GM20000 (cell line): Measurements from ENCODE around the gene HSBP1L1.

ENCODE experiments used
- DNase-seq: peaks from one replicate; pipeline ENCODE4 v3.0.0; 2012; ENCODE audit warnings: low spot score
- CTCF ChIP-seq: IDR thresholded peaks from 2 replicates; pipeline ENCODE4 v1.5.1; 2012; ENCODE audit warnings: mild to moderate bottlenecking, control low read depth; ENCODE audit errors: extremely low read depth, missing control alignments

HSBP1L1 gene

GRCh38 chr18:79942211-79942610 lies 22.2 kb upstream of the HSBP1L1 start:
- no peak for TF ChIP-seq CTCF
- no peak for DNase-seq

GRCh38 chr18:79942786-79943607 lies 21.4 kb upstream of the HSBP1L1 start:
- TF ChIP-seq CTCF = no peak
- no peak for DNase-seq

- DNase-seq = no peak
- TF ChIP-seq CTCF = no peak
These were observed 20.8 kb upstream of the HSBP1L1 start for GRCh38 chr18:79943608-79944125.

- peak; percentile 44 for DNase-seq
- no peak for TF ChIP-seq CTCF
These were observed 20.2 kb upstream of the HSBP1L1 start for GRCh38 chr18:79944126-79944731.

- no peak for DNase-seq
- no peak for TF ChIP-seq CTCF
These were observed 19.7 kb upstream of the HSBP1L1 start for GRCh38 chr18:79944746-79945117.

- DNase-seq = no peak
These were observed 19.1 kb upstream of the HSBP1L1 start for GRCh38 chr18:79945118-79946042.

More at GRCh38 chr18:79945118-79946042, 19.1 kb upstream of the HSBP1L1 start:
- TF ChIP-seq CTCF = no peak
